ENCODE measurements around the gene RAB4B. TPM values are rescaled to one million over a fixed set of nuclear protein-coding genes. Genes with fewer than 3 reads are reported as not detected.

Gene RAB4B
- total and polyA plus RNA-seq, 2 experiments from 2014 or later = 27.4 to 29.0 TPM

DNA sequence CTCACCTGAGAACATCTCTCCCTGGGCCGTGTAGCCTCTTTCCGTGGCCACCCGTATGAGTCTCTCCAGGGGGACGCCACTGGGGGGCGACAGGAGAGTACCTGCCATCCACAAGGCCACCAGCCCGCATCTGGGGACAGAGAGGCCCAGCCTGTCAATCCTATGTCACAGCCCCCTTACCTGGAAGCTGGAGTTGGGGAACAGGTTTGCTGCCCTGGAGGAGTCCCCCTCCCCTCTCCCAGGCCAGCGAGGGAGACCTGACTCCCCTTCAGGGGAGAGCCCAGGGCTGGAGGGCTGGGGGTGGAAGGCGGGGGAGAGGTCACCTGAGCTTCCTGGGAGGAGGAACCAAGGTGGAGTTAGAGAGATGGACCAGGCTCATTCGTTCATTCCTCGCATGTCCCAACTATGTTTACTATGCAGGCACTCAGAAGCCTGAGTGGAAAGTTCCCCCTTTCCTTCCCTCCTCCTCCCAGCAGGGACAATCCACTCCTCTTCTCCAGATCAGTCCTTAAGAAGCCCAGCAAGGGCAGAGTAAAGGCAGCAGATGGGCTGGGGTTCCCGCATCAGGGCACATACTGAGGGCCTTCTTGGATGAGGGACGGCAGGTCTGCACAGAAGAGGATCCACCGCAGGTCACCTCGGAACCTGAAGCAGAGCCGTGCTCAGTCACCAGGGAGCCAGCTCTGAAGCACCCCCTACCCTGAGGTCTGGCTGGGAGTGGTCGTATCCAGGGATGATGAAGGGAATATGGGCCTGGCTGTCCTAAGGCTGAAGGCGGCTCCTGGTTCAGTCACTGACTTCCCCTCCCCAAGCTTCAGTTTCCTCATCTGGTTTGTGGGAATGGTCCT, 33.3 kb upstream of the RAB4B start:
- Histone ChIP-seq H3K79me2 (replicated peaks; ENCODE audit: insufficient read depth) (peaks cover 4% of the 10 kb centered on the region), H4K20me1 (replicated peaks; ENCODE audit: insufficient read depth) (no peaks in the 10 kb centered on the region), H3K4me2 (peak overlapping the region; percentile 57), H2AFZ (no peak overlapping the region), H3K4me3 (no peak overlapping the region), H3K36me3 (ENCODE audit: insufficient read depth) (no peaks in the 10 kb centered on the region; the same call in 1 of the 2 replicates), H3K27ac (ENCODE audit: low read depth) (peak overlapping the region; percentile 86; the same call in 1 of the 2 replicates), H3K9me2 (ENCODE audit: insufficient read depth) (no peaks in the 10 kb centered on the region; the same call in 1 of the 2 replicates), H3F3A (replicated peaks; ENCODE audit: low read depth) (no peaks in the 10 kb centered on the region), H3K27me3 (ENCODE audit: insufficient read depth) (no peaks in the 10 kb centered on the region), H3K4me1 (ENCODE audit: insufficient read depth) (peaks cover 19% of the 10 kb centered on the region)
- DNase-seq (ENCODE audit: low spot score) (peak; percentile 64), ATAC-seq (peak; percentile 61)
- no peak for TF ChIP-seq EZH2 (IDR thresholded peaks at IDR 0.05; ENCODE audit: low read depth, unreplicated experiment)
- no peak for TF ChIP-seq EZH2phosphoT487 (IDR thresholded peaks at IDR 0.05; ENCODE audit: unreplicated experiment)
- TF ChIP-seq, protein P1, sequence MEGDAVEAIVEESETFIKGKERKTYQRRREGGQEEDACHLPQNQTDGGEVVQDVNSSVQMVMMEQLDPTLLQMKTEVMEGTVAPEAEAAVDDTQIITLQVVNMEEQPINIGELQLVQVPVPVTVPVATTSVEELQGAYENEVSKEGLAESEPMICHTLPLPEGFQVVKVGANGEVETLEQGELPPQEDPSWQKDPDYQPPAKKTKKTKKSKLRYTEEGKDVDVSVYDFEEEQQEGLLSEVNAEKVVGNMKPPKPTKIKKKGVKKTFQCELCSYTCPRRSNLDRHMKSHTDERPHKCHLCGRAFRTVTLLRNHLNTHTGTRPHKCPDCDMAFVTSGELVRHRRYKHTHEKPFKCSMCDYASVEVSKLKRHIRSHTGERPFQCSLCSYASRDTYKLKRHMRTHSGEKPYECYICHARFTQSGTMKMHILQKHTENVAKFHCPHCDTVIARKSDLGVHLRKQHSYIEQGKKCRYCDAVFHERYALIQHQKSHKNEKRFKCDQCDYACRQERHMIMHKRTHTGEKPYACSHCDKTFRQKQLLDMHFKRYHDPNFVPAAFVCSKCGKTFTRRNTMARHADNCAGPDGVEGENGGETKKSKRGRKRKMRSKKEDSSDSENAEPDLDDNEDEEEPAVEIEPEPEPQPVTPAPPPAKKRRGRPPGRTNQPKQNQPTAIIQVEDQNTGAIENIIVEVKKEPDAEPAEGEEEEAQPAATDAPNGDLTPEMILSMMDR (conservative IDR thresholded peaks at IDR 0.05; ENCODE audit: low read depth in 2 of 2) = peak; percentile 42 to 69
- H3K27me3 Mint-ChIP-seq (ENCODE audit: insufficient read depth, low read depth, poor library complexity) = peaks cover 15% of the 10 kb centered on the region
- H3K27ac Mint-ChIP-seq = peak overlapping the region; percentile 92
- no peak overlapping the region for H3K4me3 Mint-ChIP-seq
- peaks cover 20% of the 10 kb centered on the region for H3K36me3 Mint-ChIP-seq (ENCODE audit: low read depth)
- no peaks in the 10 kb centered on the region for H3K9me3 Mint-ChIP-seq
- H3K4me1 Mint-ChIP-seq = peaks cover 28% of the 10 kb centered on the region

DNA sequence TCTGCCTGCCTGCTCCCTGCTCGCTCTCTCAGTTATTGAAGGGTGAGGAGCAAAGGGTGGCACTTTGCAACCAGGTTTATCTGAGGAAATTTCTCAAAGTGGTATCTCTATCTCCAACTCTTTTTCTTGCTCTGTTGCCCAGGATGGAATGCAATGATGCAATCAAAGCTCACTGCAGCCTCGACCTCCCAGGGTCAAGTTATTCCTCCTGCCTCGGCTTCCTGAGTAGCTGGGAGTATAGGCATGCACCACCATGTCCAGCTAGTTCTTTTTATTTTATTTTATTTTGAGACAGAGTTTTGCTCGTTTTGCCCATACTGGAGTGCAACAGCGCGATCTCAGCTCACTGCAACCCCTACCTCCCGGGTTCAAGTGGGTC, 32.7 kb upstream of the RAB4B start:
- ATAC-seq = no peak
- Histone ChIP-seq H4K20me1 (replicated peaks; ENCODE audit: insufficient read depth) (no peaks in the 10 kb centered on the region), H3K9me2 (ENCODE audit: insufficient read depth) (no peaks in the 10 kb centered on the region; the same call in 1 of the 2 replicates), H3K79me2 (replicated peaks; ENCODE audit: insufficient read depth) (peaks cover 5% of the 10 kb centered on the region), H3K36me3 (ENCODE audit: insufficient read depth) (no peaks in the 10 kb centered on the region; the same call in 1 of the 2 replicates), H3K4me3 (no peak overlapping the region), H2AFZ (no peak overlapping the region), H3K4me1 (ENCODE audit: insufficient read depth) (peaks cover 19% of the 10 kb centered on the region), H3K4me2 (peak overlapping the region; percentile 57), H3F3A (replicated peaks; ENCODE audit: low read depth) (no peaks in the 10 kb centered on the region), H3K27ac (ENCODE audit: low read depth) (peak overlapping the region; percentile 86; the same call in 1 of the 2 replicates), H3K27me3 (ENCODE audit: insufficient read depth) (no peaks in the 10 kb centered on the region)
- H3K27me3 Mint-ChIP-seq (ENCODE audit: insufficient read depth, low read depth, poor library complexity) = peaks cover 20% of the 10 kb centered on the region
- DNase-seq (ENCODE audit: low spot score) = no peak
- H3K4me1 Mint-ChIP-seq = peaks cover 31% of the 10 kb centered on the region
- peaks cover 20% of the 10 kb centered on the region for H3K36me3 Mint-ChIP-seq (ENCODE audit: low read depth)
- H3K4me3 Mint-ChIP-seq = no peak overlapping the region
- no peak overlapping the region for H3K27ac Mint-ChIP-seq
- no peaks in the 10 kb centered on the region for H3K9me3 Mint-ChIP-seq
- TF ChIP-seq ZNF114 (CRISPR knock-in tag; IDR thresholded peaks at IDR 0.05) = no peak
- TF ChIP-seq EZH2phosphoT487 (IDR thresholded peaks at IDR 0.05; ENCODE audit: unreplicated experiment) = no peak
- TF ChIP-seq EZH2 (IDR thresholded peaks at IDR 0.05; ENCODE audit: low read depth, unreplicated experiment) = no peak
- no peak for TF ChIP-seq ZNF331 (CRISPR knock-in tag; IDR thresholded peaks at IDR 0.05; ENCODE audit: low read depth)
- TF ChIP-seq, protein P2, sequence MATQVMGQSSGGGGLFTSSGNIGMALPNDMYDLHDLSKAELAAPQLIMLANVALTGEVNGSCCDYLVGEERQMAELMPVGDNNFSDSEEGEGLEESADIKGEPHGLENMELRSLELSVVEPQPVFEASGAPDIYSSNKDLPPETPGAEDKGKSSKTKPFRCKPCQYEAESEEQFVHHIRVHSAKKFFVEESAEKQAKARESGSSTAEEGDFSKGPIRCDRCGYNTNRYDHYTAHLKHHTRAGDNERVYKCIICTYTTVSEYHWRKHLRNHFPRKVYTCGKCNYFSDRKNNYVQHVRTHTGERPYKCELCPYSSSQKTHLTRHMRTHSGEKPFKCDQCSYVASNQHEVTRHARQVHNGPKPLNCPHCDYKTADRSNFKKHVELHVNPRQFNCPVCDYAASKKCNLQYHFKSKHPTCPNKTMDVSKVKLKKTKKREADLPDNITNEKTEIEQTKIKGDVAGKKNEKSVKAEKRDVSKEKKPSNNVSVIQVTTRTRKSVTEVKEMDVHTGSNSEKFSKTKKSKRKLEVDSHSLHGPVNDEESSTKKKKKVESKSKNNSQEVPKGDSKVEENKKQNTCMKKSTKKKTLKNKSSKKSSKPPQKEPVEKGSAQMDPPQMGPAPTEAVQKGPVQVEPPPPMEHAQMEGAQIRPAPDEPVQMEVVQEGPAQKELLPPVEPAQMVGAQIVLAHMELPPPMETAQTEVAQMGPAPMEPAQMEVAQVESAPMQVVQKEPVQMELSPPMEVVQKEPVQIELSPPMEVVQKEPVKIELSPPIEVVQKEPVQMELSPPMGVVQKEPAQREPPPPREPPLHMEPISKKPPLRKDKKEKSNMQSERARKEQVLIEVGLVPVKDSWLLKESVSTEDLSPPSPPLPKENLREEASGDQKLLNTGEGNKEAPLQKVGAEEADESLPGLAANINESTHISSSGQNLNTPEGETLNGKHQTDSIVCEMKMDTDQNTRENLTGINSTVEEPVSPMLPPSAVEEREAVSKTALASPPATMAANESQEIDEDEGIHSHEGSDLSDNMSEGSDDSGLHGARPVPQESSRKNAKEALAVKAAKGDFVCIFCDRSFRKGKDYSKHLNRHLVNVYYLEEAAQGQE (IDR thresholded peaks at IDR 0.05; ENCODE audit: unreplicated experiment) = no peak
- TF ChIP-seq, protein P3, sequence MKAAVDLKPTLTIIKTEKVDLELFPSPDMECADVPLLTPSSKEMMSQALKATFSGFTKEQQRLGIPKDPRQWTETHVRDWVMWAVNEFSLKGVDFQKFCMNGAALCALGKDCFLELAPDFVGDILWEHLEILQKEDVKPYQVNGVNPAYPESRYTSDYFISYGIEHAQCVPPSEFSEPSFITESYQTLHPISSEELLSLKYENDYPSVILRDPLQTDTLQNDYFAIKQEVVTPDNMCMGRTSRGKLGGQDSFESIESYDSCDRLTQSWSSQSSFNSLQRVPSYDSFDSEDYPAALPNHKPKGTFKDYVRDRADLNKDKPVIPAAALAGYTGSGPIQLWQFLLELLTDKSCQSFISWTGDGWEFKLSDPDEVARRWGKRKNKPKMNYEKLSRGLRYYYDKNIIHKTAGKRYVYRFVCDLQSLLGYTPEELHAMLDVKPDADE (IDR thresholded peaks at IDR 0.05) = no peak
- no peak for TF ChIP-seq JUNB (IDR thresholded peaks at IDR 0.05; ENCODE audit: unreplicated experiment)
- TF ChIP-seq, protein P1 (conservative IDR thresholded peaks at IDR 0.05; ENCODE audit: low read depth in 2 of 2) = no peak
- no peak for TF ChIP-seq STAT1 (IDR thresholded peaks at IDR 0.05; ENCODE audit: unreplicated experiment)
